Measurements from ENCODE around the gene PLA2G2D.

The PLA2G2D gene, protein sequence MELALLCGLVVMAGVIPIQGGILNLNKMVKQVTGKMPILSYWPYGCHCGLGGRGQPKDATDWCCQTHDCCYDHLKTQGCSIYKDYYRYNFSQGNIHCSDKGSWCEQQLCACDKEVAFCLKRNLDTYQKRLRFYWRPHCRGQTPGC

GRCh38 chr1:20119347-20119746, at the start of gene PLA2G2D:
PLA2G2D (minus strand) TSS chr1:20119536; CDS start chr1:20119498, 38 bp downstream.
- no peak for DNase-seq

DNA sequence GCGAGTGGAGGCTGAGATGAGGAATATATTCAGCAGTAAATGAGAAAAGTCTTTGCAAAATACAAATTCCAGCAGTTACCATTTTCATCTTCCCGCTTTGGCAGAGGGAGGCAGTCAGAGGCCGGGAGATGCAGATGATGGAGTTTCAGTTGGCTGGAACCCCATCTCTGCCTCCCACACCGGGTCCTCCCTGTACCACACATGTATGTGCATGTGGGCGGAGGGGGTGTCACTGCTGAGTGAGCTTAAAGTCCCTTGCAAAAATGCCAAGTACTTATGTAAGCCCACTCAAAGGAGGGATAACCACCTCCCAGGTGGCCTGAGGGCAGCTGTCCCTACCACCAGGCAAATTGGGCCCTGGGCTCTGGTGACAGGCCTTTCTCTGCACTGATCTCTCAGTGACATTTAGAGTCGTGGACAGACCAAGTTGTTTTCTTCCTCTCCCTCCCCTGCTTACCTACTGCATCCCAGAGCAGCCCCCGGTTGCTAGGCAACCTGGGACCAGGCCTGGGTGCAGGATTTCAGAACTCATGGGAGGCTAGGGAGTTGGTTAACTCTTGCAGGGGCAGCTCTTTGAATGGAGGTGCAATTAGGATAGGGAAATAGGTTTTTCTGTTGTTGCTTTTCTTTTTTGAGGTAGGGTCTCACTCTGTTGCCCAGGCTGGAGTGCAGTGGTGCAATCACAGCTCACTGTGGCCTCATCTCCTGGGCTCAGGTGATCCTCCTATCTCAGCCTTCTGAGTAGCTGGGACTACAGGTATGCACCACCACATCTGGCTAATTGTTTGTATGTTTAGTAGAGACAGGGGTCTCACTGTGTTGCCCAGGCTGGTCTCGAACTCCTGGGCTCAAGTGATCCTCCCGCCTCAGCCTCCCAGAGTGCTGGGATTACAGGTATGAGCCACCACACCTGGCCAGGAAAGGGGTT, 49.5 kb upstream of the PLA2G2D start:
- DNase-seq = no peak

DNA sequence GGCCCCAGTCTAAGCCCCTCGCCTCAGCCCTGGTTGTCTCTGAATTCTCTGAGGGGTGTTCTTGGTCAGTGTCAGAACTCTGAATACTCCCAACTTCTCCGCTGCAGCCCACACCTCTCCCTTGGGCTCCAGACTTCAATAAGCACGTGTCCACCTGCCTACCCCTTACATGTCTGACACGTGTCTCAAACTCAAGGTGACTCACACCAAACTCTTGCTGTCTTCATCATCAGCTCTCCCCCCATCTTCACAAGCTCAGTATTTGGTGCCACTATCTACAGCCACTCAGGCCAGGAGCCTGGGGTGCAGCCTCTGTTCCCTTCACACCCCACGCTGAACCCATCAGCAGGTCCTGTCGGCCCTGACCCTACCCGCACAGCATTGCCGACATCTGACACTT, 47.8 kb upstream of the PLA2G2D start:
- DNase-seq = no peak

DNA sequence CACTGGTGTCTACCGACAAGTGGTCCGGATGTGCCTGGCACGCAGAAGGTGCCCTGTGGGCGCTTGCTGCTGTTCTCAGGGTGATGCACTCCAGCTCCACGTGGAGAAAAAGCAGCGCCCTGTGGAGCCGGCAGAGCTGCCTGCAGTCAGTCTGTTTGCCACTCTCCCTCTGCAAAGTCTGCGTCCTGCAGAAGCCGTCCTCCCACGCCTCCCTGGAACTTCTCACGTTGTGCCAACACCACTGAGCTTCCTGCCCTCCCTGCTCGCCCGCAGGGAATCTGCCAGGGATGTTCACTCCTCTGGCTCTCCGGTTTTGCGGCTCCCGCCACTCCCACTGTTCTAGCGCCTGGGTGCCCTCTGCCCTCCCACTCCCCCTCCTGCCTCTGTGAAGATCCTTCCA, 46.7 kb upstream of the PLA2G2D start:
- no peak for DNase-seq

DNA sequence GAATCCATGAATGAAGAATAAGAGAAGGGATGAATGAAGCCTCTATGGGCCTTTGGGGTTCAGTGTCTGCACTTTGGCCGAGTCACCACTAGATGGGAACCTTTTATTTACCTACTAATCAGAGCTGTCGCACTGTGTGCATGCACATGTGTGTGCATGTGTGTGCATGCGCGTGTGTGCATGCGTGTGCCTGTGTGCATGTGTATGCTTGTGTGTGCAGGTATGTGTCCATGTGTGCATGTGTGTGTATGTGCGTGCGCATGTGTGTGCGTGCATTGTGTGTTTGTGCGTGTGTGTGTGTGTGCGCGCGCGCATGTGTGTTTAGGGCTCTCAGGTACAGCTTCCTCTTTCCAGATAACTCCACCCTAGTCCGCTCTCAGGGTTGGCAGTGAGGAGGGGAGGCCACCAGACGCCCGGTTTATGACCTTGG, 46.2 kb upstream of the PLA2G2D start:
- no peak for DNase-seq

DNA sequence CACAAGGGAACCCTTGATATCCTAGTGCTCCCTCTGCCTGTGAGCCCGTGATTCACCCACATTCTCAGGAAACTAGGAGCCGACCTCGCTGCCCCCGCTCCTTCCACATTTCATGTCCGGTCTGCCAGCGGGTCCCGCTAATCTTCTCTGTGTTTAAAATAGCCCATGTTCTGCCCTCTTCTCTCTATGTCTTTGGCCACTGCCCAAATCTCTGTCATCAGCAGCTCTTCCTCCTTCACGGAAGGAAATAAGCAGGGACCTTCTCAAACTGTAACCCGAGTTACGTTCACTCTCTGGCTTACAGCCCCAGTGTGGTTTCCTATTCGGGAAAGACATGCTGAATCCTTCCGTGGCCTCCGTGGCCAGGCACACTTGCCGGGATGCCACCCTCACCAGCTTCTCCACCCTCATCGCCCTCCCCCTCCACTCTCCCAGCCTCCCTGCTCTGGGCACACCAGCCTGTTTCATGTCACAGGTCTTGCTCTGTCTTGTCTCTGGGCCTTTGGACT, 45.4 kb upstream of the PLA2G2D start:
- DNase-seq = no peak

- no peak for DNase-seq
Observed at GRCh38 chr1:20160034-20160433, 40.7 kb upstream of the PLA2G2D start.

DNA sequence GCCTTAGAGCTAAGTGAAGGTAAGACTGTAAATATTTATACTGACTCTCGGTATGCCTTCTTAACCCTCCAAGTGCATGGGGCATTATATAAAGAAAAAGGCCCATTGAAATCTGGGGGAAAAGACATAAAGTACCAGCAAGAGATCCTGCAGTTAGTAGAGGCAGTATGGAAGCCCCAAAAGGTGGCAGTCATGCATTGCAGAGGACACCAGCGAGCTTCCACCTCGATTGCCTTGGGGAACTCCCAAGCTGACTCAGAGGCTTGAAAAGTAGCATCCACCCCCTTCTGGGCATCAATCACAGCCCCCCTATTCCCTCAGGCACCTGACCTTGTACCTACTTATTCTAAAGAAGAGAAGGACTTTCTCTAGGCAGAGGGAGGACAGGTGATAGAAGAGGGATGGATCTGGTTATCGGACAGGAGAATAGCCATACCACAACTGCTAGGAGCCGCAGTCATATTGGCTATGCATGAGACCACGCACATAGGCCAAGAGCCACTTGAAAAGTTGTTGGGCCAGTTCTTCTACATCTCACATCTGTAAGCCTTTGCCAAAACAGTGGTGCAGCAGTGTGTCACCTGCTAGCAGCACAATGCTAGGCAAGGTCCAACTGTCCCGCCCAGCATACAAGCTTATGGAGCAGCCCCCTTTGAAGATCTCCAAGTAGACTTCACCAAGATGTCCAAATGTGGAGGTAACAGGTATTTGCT, 39.2 kb upstream of the PLA2G2D start:
- DNase-seq = no peak

- no peak for DNase-seq
Observed at GRCh38 chr1:20154301-20154831, 35.0 kb upstream of the PLA2G2D start.

GRCh38 chr1:20153000-20153418, 33.7 kb upstream of the PLA2G2D start:
- DNase-seq = no peak

- DNase-seq = no peak
Observed at GRCh38 chr1:20152599-20152930, 33.2 kb upstream of the PLA2G2D start.

- peak; percentile 55 to 67 (median 59) for DNase-seq
Observed at GRCh38 chr1:20151906-20152598, 32.7 kb upstream of the PLA2G2D start.

DNA sequence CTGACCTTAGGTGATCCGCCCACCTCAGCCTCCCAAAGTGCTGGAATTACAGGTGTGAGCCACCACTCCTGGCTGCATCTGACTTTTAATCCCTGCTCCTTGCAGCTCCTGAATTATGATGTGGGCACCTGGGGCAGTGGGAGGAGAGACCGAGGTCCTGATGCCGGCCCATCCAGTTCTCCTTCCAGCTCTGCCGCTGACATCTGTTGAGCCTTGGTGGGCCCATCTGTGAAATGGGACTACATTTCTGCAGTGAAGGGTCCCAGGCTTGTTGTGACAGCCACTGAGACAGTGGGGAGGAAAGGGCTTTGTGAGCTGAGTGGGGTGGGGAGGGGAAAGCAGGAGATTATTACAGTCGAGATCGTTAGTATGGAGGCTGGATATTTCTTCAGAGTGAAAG, 31.6 kb upstream of the PLA2G2D start:
- no peak for DNase-seq

DNA sequence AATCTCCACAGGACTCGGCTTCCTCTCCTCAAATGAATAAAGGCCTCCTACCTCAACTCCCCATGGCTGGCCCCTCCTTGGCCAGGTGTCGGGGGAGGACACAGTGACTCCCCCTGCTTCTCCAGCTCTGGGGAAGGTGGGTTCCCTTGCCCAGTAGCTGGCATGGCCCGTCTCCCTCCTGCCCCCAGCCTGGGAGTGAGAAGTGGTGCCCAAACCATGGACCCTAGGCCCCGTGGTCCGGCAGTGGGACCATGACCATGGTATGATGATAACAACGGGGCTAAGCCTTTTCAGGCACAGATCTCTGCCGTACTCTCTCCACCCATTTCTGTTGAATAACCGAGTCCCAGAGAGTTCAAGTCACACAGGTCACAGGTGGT, 31.0 kb upstream of the PLA2G2D start:
- no peak for DNase-seq

GRCh38 chr1:20149601-20150325, 30.4 kb upstream of the PLA2G2D start:
- DNase-seq = no peak

GRCh38 chr1:20148571-20149500, 29.5 kb upstream of the PLA2G2D start:
- DNase-seq = no peak

DNA sequence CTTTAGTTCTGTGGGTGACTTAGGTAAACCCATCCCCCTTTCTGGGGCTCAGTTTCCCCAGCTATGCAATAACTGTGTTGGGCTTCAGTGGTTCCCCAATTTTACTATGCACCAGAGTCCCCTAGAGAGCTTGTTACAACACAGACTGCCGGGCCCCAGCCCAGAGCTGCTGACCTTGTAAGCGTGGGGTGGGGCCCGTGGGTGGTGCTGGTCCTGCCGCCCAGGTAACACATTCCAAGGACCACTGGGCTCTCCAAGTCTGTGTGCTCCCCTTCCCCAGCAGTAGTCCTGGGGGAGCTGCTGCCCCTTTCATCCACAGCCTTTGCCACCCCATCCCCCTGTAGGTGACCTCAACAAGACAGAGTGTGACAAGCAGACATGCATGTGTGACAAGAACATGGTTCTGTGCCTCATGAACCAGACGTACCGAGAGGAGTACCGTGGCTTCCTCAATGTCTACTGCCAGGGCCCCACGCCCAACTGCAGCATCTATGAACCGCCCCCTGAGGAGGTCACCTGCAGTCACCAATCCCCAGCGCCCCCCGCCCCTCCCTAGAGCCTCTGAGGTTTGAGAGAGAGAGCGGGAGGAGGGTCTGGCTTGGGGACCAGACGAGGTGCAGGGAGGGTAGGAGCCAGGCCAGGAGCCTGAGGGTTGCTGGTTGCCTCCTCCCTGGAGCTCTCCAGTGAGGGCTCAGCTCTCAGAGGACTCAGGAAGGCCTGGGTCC, 28.7 kb upstream of the PLA2G2D start:
- DNase-seq = no peak

GRCh38 chr1:20143734-20144565, 24.6 kb upstream of the PLA2G2D start:
- DNase-seq = no peak

GRCh38 chr1:20143318-20143717, 24.0 kb upstream of the PLA2G2D start:
- no peak for DNase-seq
